Measurements from ENCODE around the gene CABCOCO1.
A peak's percentile ranks its signal among the peaks of the same experiment; 100 is the strongest.

The CABCOCO1 gene

DNA sequence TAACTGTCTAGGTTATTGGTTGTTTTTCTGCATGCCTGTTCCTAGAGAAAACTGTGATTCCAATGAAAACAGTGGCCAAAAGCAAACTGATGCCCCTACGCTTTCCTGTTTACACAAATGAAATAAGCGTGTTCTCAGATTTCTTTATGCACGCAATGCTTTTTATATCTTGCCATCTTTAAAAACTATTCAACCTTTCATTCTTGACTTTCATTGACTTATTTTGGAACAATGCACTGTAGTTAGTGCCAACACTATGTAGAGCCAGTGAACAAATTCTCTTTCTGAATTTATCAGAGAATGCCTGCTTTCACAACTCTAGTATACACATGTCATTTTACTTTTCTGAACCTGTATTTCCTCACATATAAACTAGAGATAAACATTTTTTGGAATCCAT, 86.6 kb downstream of the CABCOCO1 start:
- ChIA-PET POLR2A (no interaction called here), CTCF (interaction anchor here (1.4 to 4.7 kb wide), 5 partner anchors 9 to 119 kb away, joined by 3 to 23 read pairs (median 7); no protein-coding TSS in a partner anchor)
- no peak for TF ChIP-seq CTCF (IDR thresholded peaks at IDR 0.05; ENCODE audit: control extremely low read depth, extremely low read depth, low read depth, missing control alignments)

DNA sequence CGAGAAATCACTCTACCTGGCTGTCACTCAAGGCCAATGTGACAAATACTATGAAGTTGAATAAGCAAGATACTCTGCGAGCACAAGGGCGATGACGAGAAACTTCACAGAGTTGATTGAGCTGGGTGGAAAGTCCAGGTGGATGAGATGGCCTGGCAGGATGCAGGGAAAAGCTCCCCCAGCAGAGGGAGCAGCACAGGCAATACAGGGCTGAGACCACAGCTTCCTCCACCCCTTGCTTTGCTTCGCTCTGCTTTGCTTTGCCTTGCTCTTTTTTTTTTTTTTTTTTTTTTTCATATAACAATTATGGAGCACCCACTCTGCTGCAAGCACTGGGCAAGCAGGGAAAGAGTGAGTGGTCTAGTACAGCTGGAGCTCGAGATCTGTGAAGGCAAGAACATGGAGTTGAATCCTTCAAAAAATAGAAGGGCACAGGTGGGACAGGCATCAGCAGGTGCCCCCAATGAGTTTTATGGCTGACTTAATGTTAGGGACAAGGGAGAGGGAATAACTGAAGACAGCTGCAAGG, 88.3 kb downstream of the CABCOCO1 start:
- TF ChIP-seq CTCF (IDR thresholded peaks at IDR 0.05; ENCODE audit: control extremely low read depth, extremely low read depth, low read depth, missing control alignments): peak; percentile 69
- POLR2A ChIA-PET: no interaction called here
- DNase-seq (ENCODE audit: extremely low spot score): peak; percentile 53
- CTCF ChIA-PET: interaction anchor here (0.6 to 4.7 kb wide), 33 partner anchors 9 to 936 kb away, joined by 3 to 33 read pairs (median 4); no protein-coding TSS in a partner anchor

More for the DNA sequence above, 86.6 kb downstream of the CABCOCO1 start:
- DNase-seq (ENCODE audit: extremely low spot score): no peak

DNA sequence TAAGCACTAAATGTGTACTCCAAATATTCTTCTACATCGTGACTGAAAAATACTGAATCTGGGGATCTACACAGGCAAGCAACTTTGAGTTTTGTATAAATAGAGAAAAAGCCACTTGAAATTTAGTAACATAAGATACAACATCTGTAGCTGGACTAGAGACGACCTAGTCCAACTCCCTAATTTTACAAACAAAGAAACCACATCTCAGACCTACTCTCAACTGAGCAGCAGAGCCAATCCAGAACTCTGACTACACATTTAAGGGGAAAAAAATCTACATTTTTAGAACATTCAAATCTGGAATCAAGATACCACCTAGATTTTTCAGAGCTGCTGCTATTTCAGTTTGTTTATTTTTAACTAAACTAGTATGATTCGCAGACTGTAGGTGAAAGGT, 88.9 kb downstream of the CABCOCO1 start:
- DNase-seq (ENCODE audit: extremely low spot score): no peak
- ChIA-PET CTCF (interaction anchor here (0.6 to 4.7 kb wide), 26 partner anchors 8 to 936 kb away, joined by 3 to 33 read pairs (median 4); no protein-coding TSS in a partner anchor), POLR2A (no interaction called here)
- TF ChIP-seq CTCF (IDR thresholded peaks at IDR 0.05; ENCODE audit: control extremely low read depth, extremely low read depth, low read depth, missing control alignments): no peak

- ChIA-PET POLR2A (interaction anchor here (0.6 kb wide), 1 partner anchor 79 kb away, joined by 3 read pairs; no protein-coding TSS in a partner anchor), CTCF (interaction anchor here (0.9 to 4.7 kb wide), 9 partner anchors 9 to 513 kb away, joined by 3 to 33 read pairs (median 12); no protein-coding TSS in a partner anchor)
- no peak for TF ChIP-seq CTCF (IDR thresholded peaks at IDR 0.05; ENCODE audit: control extremely low read depth, extremely low read depth, low read depth, missing control alignments)
- no peak for DNase-seq (ENCODE audit: extremely low spot score)
Measured at GRCh38 chr10:61752111-61753011, 89.6 kb downstream of the CABCOCO1 start.

- DNase-seq (ENCODE audit: extremely low spot score): no peak
- ChIA-PET POLR2A (interaction anchor here (0.6 kb wide), 1 partner anchor 78 kb away, joined by 3 read pairs; no protein-coding TSS in a partner anchor), CTCF (interaction anchor here (1.0 to 4.7 kb wide), 3 partner anchors 11 to 115 kb away, joined by 3 to 33 read pairs (median 23); no protein-coding TSS in a partner anchor)
- no peak for TF ChIP-seq CTCF (IDR thresholded peaks at IDR 0.05; ENCODE audit: control extremely low read depth, extremely low read depth, low read depth, missing control alignments)
Measured at GRCh38 chr10:61753453-61753852, 90.7 kb downstream of the CABCOCO1 start.

All from GM10248 (cell line).